Limb (tissue), 2 donors: ENCODE measurements around the gene CEP83.

Experiments
- DNase-seq, 2 donors: peaks; one replicate each; pipeline ENCODE4 v3.0.0-alpha.2; 2016; ENCODE audit errors: extremely low spot score in 2 of 2

CEP83 gene

GRCh38 chr12:94269316-94269999 lies 190.2 kb downstream of the CEP83 start:
- DNase-seq: no peak

- DNase-seq: no peak
Observed at GRCh38 chr12:94267921-94268471, 191.7 kb downstream of the CEP83 start.

DNA sequence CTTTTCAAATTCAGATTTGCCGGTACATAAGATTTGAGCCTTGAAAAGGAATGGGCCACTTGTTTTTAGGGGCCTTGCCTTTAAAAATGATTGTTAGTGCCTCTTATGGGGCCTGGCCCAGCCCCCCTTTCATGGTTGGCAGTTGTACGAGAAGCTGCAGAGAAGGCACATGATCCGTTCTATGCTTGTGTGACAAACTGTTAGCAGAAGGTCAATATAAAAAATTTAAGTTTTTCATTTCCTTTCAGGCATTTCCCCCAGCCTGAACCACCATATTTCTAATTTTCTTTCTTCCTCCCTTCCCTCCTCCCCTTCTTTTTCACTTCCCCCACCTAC lies 192.2 kb downstream of the CEP83 start:
- DNase-seq: no peak

GRCh38 chr12:94266796-94267536 lies 192.7 kb downstream of the CEP83 start:
- peak in 1 of 2 donors; percentile 75 for DNase-seq

DNA sequence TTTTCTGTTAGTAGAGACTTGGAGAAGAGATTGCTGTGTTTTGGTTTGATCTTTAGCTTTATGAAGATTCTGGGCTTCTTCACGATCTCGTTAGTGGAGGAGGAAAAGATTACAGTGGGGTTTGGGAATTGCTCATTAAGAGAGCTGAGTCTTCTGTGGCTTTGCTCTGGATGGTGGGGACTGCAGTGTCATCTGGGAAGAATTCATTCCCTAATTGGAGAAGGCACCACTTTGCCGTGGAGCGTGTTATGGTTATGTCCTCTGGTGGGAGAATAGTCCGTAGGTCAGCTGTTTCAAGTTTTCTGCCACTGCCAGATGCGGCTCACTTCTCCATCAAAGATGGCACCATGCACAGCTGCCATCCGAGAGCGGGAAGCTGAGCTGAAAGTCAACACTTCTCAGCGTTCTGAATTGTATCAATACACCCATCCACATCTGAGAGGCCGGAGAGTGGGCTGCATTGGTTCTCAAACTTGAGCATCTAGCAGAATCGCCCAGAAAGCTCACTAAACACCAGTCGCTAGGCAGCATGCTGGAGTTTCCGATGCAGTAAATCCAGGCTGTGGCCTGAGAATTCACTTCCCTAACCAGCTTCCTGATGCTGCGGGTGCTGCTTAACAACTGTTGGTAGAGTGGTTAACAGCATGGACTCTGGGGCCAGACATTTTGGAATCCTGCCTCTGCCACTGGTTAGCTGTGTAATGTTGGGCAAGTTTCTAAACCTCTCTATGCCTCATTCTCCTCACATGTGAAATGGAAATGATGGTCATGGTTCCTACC lies 193.5 kb downstream of the CEP83 start:
- DNase-seq: no peak

DNA sequence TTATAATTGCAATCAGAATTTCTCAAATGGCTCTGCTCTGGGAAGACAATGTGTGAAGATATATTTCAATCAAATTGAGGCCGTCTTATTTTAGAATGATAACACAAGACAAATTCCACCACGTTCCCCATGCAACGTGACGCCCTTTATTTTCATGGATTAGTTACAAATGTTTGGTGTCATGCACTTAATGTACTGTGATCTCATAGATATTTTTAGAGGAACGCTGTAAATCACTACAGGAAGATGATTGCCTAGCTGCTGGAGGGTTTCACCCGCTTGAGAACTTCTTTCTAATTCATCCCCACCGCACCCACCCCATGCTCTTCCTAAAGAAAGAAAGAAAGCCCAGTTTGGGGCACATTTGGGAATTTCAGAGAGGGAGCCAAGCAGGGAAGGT lies 194.1 kb downstream of the CEP83 start:
- DNase-seq: no peak

DNA sequence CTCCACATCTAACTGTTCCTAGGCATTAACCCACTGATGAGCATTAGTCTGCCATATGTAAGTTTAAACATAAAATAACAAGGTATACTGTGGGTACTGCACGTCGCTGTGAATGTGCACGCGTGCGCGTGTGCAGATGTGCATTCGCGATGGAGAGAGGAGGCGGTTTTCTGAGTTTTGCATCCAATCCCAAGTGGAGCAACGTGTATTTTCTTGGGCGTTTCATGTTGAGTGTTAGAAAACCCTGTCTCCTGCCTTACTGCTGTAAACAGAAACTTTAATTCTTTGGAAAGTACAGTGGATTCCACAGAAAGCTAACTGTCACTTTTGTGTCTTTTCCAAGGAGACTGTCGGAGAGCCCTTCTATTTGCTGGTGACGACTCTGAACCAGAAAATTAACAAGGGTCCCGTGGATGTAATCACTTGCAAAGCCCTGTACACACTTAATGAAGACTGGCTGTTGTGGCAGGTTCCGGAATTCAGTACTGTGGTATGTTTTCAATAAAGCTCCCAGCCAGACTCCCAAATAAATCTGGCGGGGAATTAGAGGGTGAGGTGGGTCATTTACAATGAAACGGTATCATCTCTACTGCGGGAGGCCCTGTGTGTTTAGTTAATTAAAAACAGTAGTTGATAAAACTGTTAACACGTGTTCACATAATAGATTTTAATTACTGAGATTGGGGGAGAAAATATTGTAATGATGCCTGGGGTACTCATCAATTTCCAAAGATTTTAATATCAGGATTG lies 194.8 kb downstream of the CEP83 start:
- DNase-seq: no peak

- DNase-seq: peak; percentile 68 to 77
Observed at GRCh38 chr12:94263905-94264561, 195.6 kb downstream of the CEP83 start.

DNA sequence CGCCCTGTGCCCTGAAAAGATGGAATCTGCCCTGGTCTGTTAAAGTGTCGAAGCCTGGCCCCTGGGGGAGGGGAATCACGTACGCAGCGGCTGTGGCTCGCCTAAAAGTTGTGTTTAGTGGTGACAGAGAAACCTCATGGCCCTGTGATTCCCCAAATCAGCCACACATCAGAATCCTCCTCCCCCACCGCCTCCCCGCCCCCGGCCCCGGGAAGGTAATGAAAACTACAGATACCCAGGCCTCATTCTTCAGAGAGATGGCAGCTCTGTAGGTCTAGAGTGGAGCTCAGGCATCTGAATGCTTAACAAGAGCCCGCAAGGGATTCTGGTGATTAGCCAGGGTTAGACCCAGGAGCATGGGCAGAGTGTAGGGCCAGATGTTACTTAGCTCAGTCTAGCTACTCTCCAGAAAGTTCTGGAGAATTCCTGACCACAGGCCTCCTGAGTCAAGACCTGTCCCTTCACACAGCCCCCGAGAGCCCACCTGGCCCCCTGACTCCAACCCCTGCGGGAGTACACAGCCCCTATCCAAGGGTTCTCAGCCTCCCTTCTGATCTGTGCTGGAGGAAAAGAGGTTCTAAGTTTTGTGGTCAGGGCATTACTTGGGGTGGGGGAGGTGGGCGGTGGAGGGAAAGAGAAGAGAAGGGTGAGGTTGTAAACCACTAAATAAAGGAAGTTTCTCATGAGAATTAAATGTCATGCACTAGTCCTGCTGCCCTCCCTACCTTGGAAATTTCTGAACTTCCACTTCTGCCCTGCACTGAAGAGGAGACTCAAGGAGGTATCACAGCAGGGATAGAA lies 196.5 kb downstream of the CEP83 start:
- DNase-seq: no peak

DNA sequence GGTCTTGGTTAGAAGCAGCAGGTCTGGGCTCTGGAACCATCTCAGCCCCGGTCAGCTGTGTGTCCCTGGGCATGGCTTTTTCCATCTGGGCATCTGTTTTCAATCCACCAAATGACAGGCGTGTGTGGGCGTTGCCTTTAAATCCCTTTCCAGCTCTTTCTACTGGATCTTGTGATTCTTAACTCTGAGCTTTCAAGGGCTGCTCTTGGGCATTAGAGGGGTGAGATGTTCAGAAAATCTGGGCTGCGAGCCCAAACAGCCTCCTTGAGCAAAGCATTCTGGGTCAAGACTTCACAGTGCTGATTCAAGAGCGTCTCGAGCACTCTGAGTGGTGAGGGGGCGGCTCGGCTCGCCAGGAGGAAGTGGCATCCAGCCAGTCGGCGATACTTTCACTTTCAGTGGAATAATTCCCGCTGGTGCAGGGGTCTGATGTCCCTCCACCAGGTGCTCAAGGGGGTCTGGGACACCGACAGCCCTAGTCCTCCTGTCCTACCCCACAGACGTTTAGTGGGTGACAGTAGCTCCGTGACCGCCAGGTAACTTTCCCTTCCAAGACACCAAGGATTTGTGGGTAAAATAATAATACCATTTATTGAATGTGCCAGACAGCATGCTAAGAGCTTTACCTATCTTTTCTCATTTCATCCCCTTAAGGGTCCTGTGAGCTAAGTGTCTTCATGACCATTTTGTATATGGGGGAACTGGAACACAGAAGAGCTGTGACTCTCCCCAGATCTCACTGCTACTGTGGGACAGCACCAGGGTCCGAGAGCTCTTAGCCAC lies 197.2 kb downstream of the CEP83 start:
- DNase-seq: peak; percentile 78 to 91

DNA sequence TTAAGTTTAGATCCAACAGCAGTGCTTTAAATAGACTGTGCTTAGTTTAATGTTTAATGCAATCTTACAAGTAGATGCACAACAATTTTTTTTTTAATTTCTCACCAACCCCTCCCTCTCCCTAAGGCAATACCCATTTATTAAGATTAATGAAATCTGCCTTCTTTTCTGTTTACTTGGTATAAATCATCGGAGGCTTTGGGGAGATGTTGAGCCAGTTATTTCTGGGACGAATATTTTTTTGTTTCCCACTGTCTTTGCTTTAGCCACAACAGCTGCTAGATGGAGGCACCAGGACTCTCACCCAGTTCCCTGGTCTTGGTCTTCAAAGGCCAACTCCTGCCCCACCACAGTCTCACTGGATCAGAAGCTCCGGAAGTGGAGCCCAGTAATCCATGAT lies 197.9 kb downstream of the CEP83 start:
- DNase-seq: no peak

- DNase-seq: no peak
Observed at GRCh38 chr12:94261119-94261518, 198.5 kb downstream of the CEP83 start.

GRCh38 chr12:94260717-94261116 lies 198.9 kb downstream of the CEP83 start:
- DNase-seq: no peak

DNA sequence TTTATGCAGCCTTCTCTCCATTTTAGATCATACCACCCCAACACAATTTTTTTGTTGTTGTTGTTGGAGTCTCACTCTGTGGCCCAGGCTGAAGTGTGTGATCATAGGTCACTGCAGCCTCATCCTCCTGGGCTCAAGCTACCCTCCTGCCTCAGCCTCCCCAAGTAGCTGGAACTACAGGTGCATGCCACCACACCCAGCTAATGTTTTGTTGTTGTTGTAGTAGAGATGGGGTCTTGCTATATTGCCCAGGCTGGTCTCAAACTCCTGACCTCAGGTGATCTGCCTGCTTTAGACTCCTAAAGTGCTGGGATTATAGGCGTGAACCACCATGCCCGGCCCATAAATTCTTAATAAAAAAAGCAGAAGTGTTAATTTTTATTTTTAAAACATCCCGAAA lies 199.7 kb downstream of the CEP83 start:
- DNase-seq: no peak

GRCh38 chr12:94258593-94258992 lies 201.1 kb downstream of the CEP83 start:
- no peak for DNase-seq
